GDM1 (cell line): ENCODE data around the gene RNF11.

Experiments
- DNase-seq: peaks from one replicate; lab custom pipeline; 2025; lab: John Stamatoyannopoulos, UW

RNF11 gene

GRCh38 chr1:51265618-51266017 lies 29.5 kb downstream of the RNF11 start:
- no peak for DNase-seq

GRCh38 chr1:51266181-51266580 lies 30.1 kb downstream of the RNF11 start:
- DNase-seq, result no peak

- no peak for DNase-seq
These were observed 30.7 kb downstream of the RNF11 start for GRCh38 chr1:51266791-51267190.

- DNase-seq, result no peak
These were observed 32.6 kb downstream of the RNF11 start for GRCh38 chr1:51268634-51269033.

GRCh38 chr1:51270751-51271150 lies 34.7 kb downstream of the RNF11 start:
- no peak for DNase-seq

GRCh38 chr1:51272916-51273315 lies 36.8 kb downstream of the RNF11 start:
- DNase-seq, result no peak

- DNase-seq, result no peak
These were observed 38.6 kb downstream of the RNF11 start for GRCh38 chr1:51274676-51275075.

- no peak for DNase-seq
These were observed 40.2 kb downstream of the RNF11 start for GRCh38 chr1:51276286-51276685.

- no peak for DNase-seq
These were observed 44.4 kb downstream of the RNF11 start for GRCh38 chr1:51280321-51280978.

GRCh38 chr1:51281807-51282206 lies 45.7 kb downstream of the RNF11 start:
- DNase-seq, result no peak

GRCh38 chr1:51282605-51283004 lies 46.5 kb downstream of the RNF11 start:
- DNase-seq, result no peak

GRCh38 chr1:51283979-51284378 lies 47.9 kb downstream of the RNF11 start:
- no peak for DNase-seq

GRCh38 chr1:51284487-51284954 lies 48.4 kb downstream of the RNF11 start:
- DNase-seq, result no peak

- DNase-seq, result no peak
These were observed 49.0 kb downstream of the RNF11 start for GRCh38 chr1:51285055-51285454.

GRCh38 chr1:51287966-51288365 lies 51.9 kb downstream of the RNF11 start:
- DNase-seq, result no peak

GRCh38 chr1:51288578-51288977 lies 52.5 kb downstream of the RNF11 start:
- no peak for DNase-seq

- no peak for DNase-seq
These were observed 53.8 kb downstream of the RNF11 start for GRCh38 chr1:51289676-51290488.

- DNase-seq, result no peak
These were observed 54.4 kb downstream of the RNF11 start for GRCh38 chr1:51290489-51290847.

GRCh38 chr1:51293898-51294515 lies 57.9 kb downstream of the RNF11 start:
- no peak for DNase-seq

- no peak for DNase-seq
These were observed 58.6 kb downstream of the RNF11 start for GRCh38 chr1:51294566-51295184.

GRCh38 chr1:51295926-51296325 lies 59.9 kb downstream of the RNF11 start:
- no peak for DNase-seq
